A673 (cell line): ENCODE results near the gene LILRA2. TPM values are rescaled to one million over a fixed set of nuclear protein-coding genes. Genes with fewer than 3 reads are reported as not detected.

ENCODE experiments used
- BruUV-seq: library from RNA; stranded (reverse); fragments of 400-500 nt; replicated peaks from 2 replicates; lab custom pipeline; 2021; lab: Mats Ljungman, UMichigan
- CTCF ChIA-PET: fragments of 300-600 bp; sonication (Branson Sonifier 250); formaldehyde crosslinking; loops from one replicate; lab custom pipeline; 2022; ENCODE audit warnings: antibody characterized with exemption; lab: Charles Lee
- POLR2A ChIA-PET: fragments of 300-600 bp; sonication (Branson Sonifier 250); formaldehyde crosslinking; loops from one replicate; lab custom pipeline; 2022; ENCODE audit warnings: antibody characterized with exemption; ENCODE audit not compliant: low non-redundant PET; lab: Charles Lee
- DNase-seq: peaks from one replicate; pipeline ENCODE4 v3.0.0-alpha.2; 2015; ENCODE audit warnings: low spot score
- H3K27ac ChIP-seq: fragments of 200-600 bp; sonication (generic); 2 replicates; pipeline ENCODE4 v1.5.1; 2016; ENCODE audit warnings: mixed run types, low read depth, mild to moderate bottlenecking, mixed read lengths, antibody characterized with exemption, low read length; ENCODE audit not compliant: poor library complexity, severe bottlenecking
- H3K27me3 ChIP-seq: fragments of 200-600 bp; sonication (generic); replicated peaks from 2 replicates; pipeline ENCODE4 v1.6.1; 2017; ENCODE audit warnings: mixed run types, low read depth, mild to moderate bottlenecking, mixed read lengths, antibody characterized with exemption, low read length; ENCODE audit not compliant: insufficient read depth, poor library complexity
- H3K36me3 ChIP-seq: fragments of 200-600 bp; sonication (generic); 2 replicates; pipeline ENCODE4 v1.6.1; 2016; ENCODE audit warnings: mixed run types, mild to moderate bottlenecking, mixed read lengths, antibody characterized with exemption, low read length; ENCODE audit not compliant: insufficient read depth, poor library complexity, severe bottlenecking
- H3K4me1 ChIP-seq: fragments of 200-600 bp; sonication (generic); 2 replicates; pipeline ENCODE4 v1.6.1; 2017; ENCODE audit warnings: mixed run types, mild to moderate bottlenecking, mixed read lengths, antibody characterized with exemption, low read length; ENCODE audit not compliant: insufficient read depth, poor library complexity, severe bottlenecking
- H3K4me3 ChIP-seq: fragments of 200-600 bp; sonication (generic); 2 replicates; pipeline ENCODE4 v1.5.1; 2016; ENCODE audit warnings: low read depth, mixed run types, mild to moderate bottlenecking, mixed read lengths, low read length; ENCODE audit not compliant: poor library complexity, severe bottlenecking
- H3K9me3 ChIP-seq: fragments of 200-600 bp; sonication (generic); 2 replicates; pipeline ENCODE4 v1.6.1; 2016; ENCODE audit warnings: mixed run types, low read depth, mild to moderate bottlenecking, mixed read lengths, antibody characterized with exemption, low read length; ENCODE audit not compliant: poor library complexity, severe bottlenecking
- CTCF ChIP-seq: fragments of 300-800, 200-600 bp; sonication (generic); conservative IDR thresholded peaks from 2 replicates; pipeline ENCODE4 v1.5.1; 2017; ENCODE audit warnings: low read depth, mild to moderate bottlenecking, antibody characterized with exemption, low read length, moderate library complexity, mixed read lengths
- EZH2 ChIP-seq: fragments of 200-600 bp; sonication (generic); IDR thresholded peaks from 2 replicates; pipeline ENCODE4 v1.6.1; 2017; ENCODE audit warnings: borderline replicate concordance, low read depth, mild to moderate bottlenecking, mixed read lengths, antibody characterized with exemption, low read length; ENCODE audit not compliant: poor library complexity, severe bottlenecking
- intact Hi-C: fragments of 100-400 bp; cut with micrococcal nuclease; formaldehyde crosslinking; loops from one replicate; pipeline ENCODE4 v1.10.0; 2022; ENCODE audit not compliant: unreplicated experiment
- total RNA-seq: library from RNA; stranded (reverse); gene quantifications from 2 replicates; pipeline ENCODE4 v1.2.3, GENCODE V29; 2021

LILRA2 gene
- total RNA-seq, 1 experiment from 2014 or later, result not detected

GRCh38 chr19:54600212-54600611 lies 26.6 kb downstream of the LILRA2 start:
- CTCF ChIA-PET, result no interaction called here
- no peaks in the 10 kb centered on the region for H3K9me3 ChIP-seq

GRCh38 chr19:54606230-54606629 lies 32.6 kb downstream of the LILRA2 start:
- Histone ChIP-seq H3K27me3 (peaks cover 24% of the 10 kb centered on the region), H3K36me3 (no peaks in the 10 kb centered on the region), H3K4me1 (no peaks in the 10 kb centered on the region), H3K27ac (no peak overlapping the region), H3K4me3 (no peak overlapping the region), H3K9me3 (no peaks in the 10 kb centered on the region)
- no TSS peak for BruUV-seq
- no peak for DNase-seq
- intact Hi-C loops, result no loop called here
- POLR2A ChIA-PET, result no interaction called here
- TF ChIP-seq CTCF (no peak), EZH2 (no peak)
- CTCF ChIA-PET, result no interaction called here

More at GRCh38 chr19:54600212-54600611, 26.6 kb downstream of the LILRA2 start:
- Histone ChIP-seq H3K4me1 (no peaks in the 10 kb centered on the region), H3K27ac (no peak overlapping the region), H3K36me3 (no peaks in the 10 kb centered on the region), H3K27me3 (peaks cover 58% of the 10 kb centered on the region), H3K4me3 (no peak overlapping the region)
- no peak for DNase-seq
- POLR2A ChIA-PET, result no interaction called here
- intact Hi-C loops, result no loop called here
- TF ChIP-seq CTCF (no peak), EZH2 (no peak)
- no TSS peak for BruUV-seq

GRCh38 chr19:54606891-54607784 lies 33.5 kb downstream of the LILRA2 start:
- Histone ChIP-seq H3K9me3 (no peaks in the 10 kb centered on the region), H3K27ac (no peak overlapping the region), H3K4me3 (no peak overlapping the region), H3K36me3 (no peaks in the 10 kb centered on the region), H3K4me1 (no peaks in the 10 kb centered on the region), H3K27me3 (peaks cover 18% of the 10 kb centered on the region)
- CTCF ChIA-PET, result no interaction called here
- intact Hi-C loops, result no loop called here
- no peak for DNase-seq
- POLR2A ChIA-PET, result no interaction called here
- BruUV-seq, result no TSS peak
- TF ChIP-seq CTCF (no peak), EZH2 (no peak)
